B cell (primary cell): ENCODE data around the gene ABITRAM. TPM values are rescaled to one million over a fixed set of nuclear protein-coding genes. Genes with fewer than 3 reads are reported as not detected.

ENCODE experiments used
- ATAC-seq: fragments of 200-7000 bp; cut with Tn5 transposase; one replicate; pipeline ENCODE4 v1.10.0; 2021; ENCODE audit warnings: low read depth, mild to moderate bottlenecking, moderate number of reproducible peaks, moderate library complexity
- CTCF ChIA-PET: fragments of 350-600 bp; sonication (Branson Sonifier 250); formaldehyde crosslinking; loops from one replicate; lab custom pipeline; 2021; ENCODE audit warnings: antibody characterized with exemption, inconsistent platforms; lab: Charles Lee
- POLR2A ChIA-PET: fragments of 350-600 bp; sonication (Branson Sonifier 250); formaldehyde crosslinking; loops from one replicate; lab custom pipeline; 2021; ENCODE audit warnings: antibody characterized with exemption; lab: Charles Lee
- DNase-seq: peaks from one replicate; pipeline ENCODE4 v3.0.0; 2013
- H2AFZ ChIP-seq: 2 replicates; pipeline ENCODE4 v1.6.1; 2012; ENCODE audit warnings: mild to moderate bottlenecking, low read depth, low read length; ENCODE audit not compliant: insufficient read depth, poor library complexity, severe bottlenecking
- H3K27ac ChIP-seq, 2 donors: 1 replicate in 1 of 2; 2 replicates in 1 of 2; pipeline ENCODE4 v1.5.1; 2012 to 2013; ENCODE audit warnings: low read length in 2 of 2, mild to moderate bottlenecking in 2 of 2, moderate library complexity in 1 of 2
- H3K27me3 ChIP-seq, 4 experiments: fragments of 200-600 bp in 1 of 4; sonication (generic) in 1 of 4; replicated peaks in 1 of 4; 1 replicate in 2 of 4; 2 replicates in 2 of 4; pipeline versions ENCODE4 v1.6.1 to v1.7.0; 2013 to 2016; ENCODE audit warnings: low read length in 3 of 4, mild to moderate bottlenecking in 2 of 4, mixed read lengths in 1 of 4, moderate library complexity in 1 of 4; ENCODE audit not compliant: insufficient read depth in 4 of 4, control insufficient read depth in 3 of 4; ENCODE audit errors: control extremely low read depth in 1 of 4
- H3K36me3 ChIP-seq, 2 experiments: replicated peaks in 1 of 2; 1 replicate in 1 of 2; 2 replicates in 1 of 2; pipeline versions ENCODE4 v1.6.1 to v1.7.1; 2013; ENCODE audit warnings: low read length in 1 of 2; ENCODE audit not compliant: insufficient read depth in 2 of 2, control insufficient read depth in 1 of 2; ENCODE audit errors: control extremely low read depth in 1 of 2, extremely low read depth in 1 of 2
- H3K4me1 ChIP-seq, 2 donors: fragments of 200-600 bp in 1 of 2; sonication (generic) in 1 of 2; 1 replicate in 1 of 2; 2 replicates in 1 of 2; pipeline versions ENCODE4 v1.5.1 to v1.6.1; 2013 to 2017; ENCODE audit warnings: low read length in 2 of 2; ENCODE audit not compliant: control insufficient read depth in 2 of 2, insufficient read depth in 2 of 2
- H3K4me2 ChIP-seq: replicated peaks from 2 replicates; pipeline ENCODE3; 2012; ENCODE audit warnings: mild to moderate bottlenecking, low read depth, low read length; ENCODE audit not compliant: poor library complexity, severe bottlenecking
- H3K4me3 ChIP-seq, 5 experiments: fragments of 200-600 bp in 1 of 5; sonication (generic) in 1 of 5; 1 replicate in 3 of 5; 2 replicates in 2 of 5; pipeline versions ENCODE4 v1.5.1 to v1.7.0; 2011 to 2016; ENCODE audit warnings: low read length in 4 of 5, mild to moderate bottlenecking in 4 of 5, low read depth in 2 of 5, control low read depth in 1 of 5, moderate library complexity in 1 of 5; ENCODE audit not compliant: insufficient read depth in 1 of 5; ENCODE audit errors: control extremely low read depth in 1 of 5, extremely low read depth in 1 of 5
- H3K79me2 ChIP-seq: fragments of 200-600 bp; sonication (generic); one replicate; pipeline ENCODE4 v1.6.0; 2016; ENCODE audit warnings: low read length; ENCODE audit not compliant: control insufficient read depth, insufficient read depth
- H3K9ac ChIP-seq: fragments of 200-600 bp; sonication (generic); 2 replicates; pipeline ENCODE4 v1.6.1; 2017; ENCODE audit warnings: mild to moderate bottlenecking, low read length, moderate library complexity
- H3K9me3 ChIP-seq, 3 donors: one replicate each; pipeline versions ENCODE4 v1.6.1 to v1.7.1; 2013; ENCODE audit warnings: low read length in 2 of 3; ENCODE audit not compliant: control insufficient read depth in 2 of 3, insufficient read depth in 1 of 3; ENCODE audit errors: control extremely low read depth in 1 of 3
- H4K20me1 ChIP-seq: 2 replicates; pipeline ENCODE4 v1.6.0; 2012; ENCODE audit warnings: mild to moderate bottlenecking, low read length; ENCODE audit not compliant: insufficient read depth, control insufficient read depth, poor library complexity, severe bottlenecking
- H3K27ac Mint-ChIP-seq: one replicate; pipeline ENCODE4 v1.8.0; 2021; ENCODE audit warnings: mixed read lengths
- H3K27me3 Mint-ChIP-seq: one replicate; pipeline ENCODE4 v1.8.0; 2021; ENCODE audit warnings: mixed read lengths
- H3K4me1 Mint-ChIP-seq: one replicate; pipeline ENCODE4 v1.8.0; 2021; ENCODE audit warnings: mixed read lengths
- H3K4me3 Mint-ChIP-seq: one replicate; pipeline ENCODE4 v1.8.0; 2021; ENCODE audit warnings: mixed read lengths
- H3K9me3 Mint-ChIP-seq: one replicate; pipeline ENCODE4 v1.8.0; 2022; ENCODE audit warnings: mixed read lengths; ENCODE audit not compliant: insufficient read depth
- CTCF ChIP-seq: fragments of 200-600 bp; IDR thresholded peaks from one replicate; pipeline ENCODE4 v1.8.0; 2022; ENCODE audit warnings: antibody characterized with exemption, mild to moderate bottlenecking
- EZH2 ChIP-seq: IDR thresholded peaks from 2 replicates; pipeline ENCODE4 v1.6.1; 2012; ENCODE audit warnings: borderline replicate concordance, low read depth, mild to moderate bottlenecking, moderate library complexity, low read length; ENCODE audit not compliant: insufficient read depth, poor library complexity, severe bottlenecking
- WGBS: methylation state at CpG from one replicate; pipeline ENCODE4 v1.1.5; 2013; ENCODE audit warnings: missing lambda C conversion rate; ENCODE audit not compliant: insufficient coverage; 5-methylcytosine and 5-hydroxymethylcytosine counted together
- intact Hi-C: fragments of 100-400 bp; cut with micrococcal nuclease; formaldehyde crosslinking; loops from one replicate; pipeline ENCODE4 v1.10.0; 2022
- polyA plus RNA-seq: library from polyadenylated mRNA; depleted of rRNA; stranded (reverse); fragments of >200 nt; gene quantifications from 2 replicates; pipeline ENCODE4 v1.2.3, GENCODE V29; 2012
- total RNA-seq, 2 donors: library from RNA; stranded (reverse); fragments of 120-200 nt in 1 of 2; gene quantifications; 1 replicate in 1 of 2; 2 replicates in 1 of 2; pipeline versions ENCODE4 v1.2.3 to v1.2.4, GENCODE V29; 2013 to 2022

Gene ABITRAM
- total and polyA plus RNA-seq, 2 donors (not counting 1 experiment from before 2014, with no cell fraction given): 6.6 to 8.3 TPM

GRCh38 chr9:108933718-108934322 lies 380 bp upstream of the ABITRAM start, which contains the start of gene ELP1:
Gene ELP1, minus strand, starts transcription at chr9:108934124. Its CDS starts 2,978 bp downstream, at chr9:108931146.
- H3K4me3 ChIP-seq: peak within 1 kb of the TSS; percentile 83 to 97 (median 95)

More at GRCh38 chr9:108933718-108934322, 380 bp upstream of the ABITRAM start, which contains the start of gene ELP1:
- POLR2A ChIA-PET: no interaction called here
- Histone ChIP-seq H3K27ac (peak within 1 kb of the TSS; percentile 74 to 81), H3K79me2 (peaks cover 14% of the 10 kb centered on the region), H2AFZ (peak within 1 kb of the TSS; percentile 98), H4K20me1 (no peaks in the 10 kb centered on the region), H3K4me2 (peak within 1 kb of the TSS; percentile 90), H3K36me3 (peaks cover 0 to 5% of the 10 kb centered on the region in 2 experiments), H3K9ac (peak within 1 kb of the TSS; percentile 90), H3K9me3 (peaks cover 0 to 3% (median 0%) of the 10 kb centered on the region in 3 donors), H3K27me3 (no peaks in the 10 kb centered on the region), H3K4me1 (peaks cover 16 to 18% of the 10 kb centered on the region in 2 donors)
- peak; percentile 94 for DNase-seq
- CTCF ChIA-PET: interaction anchor here (1.2 kb wide), 1 partner anchor 20 kb away, joined by 4 read pairs; no protein-coding TSS in a partner anchor
- intact Hi-C loops: loop anchor here (1.0 to 5.0 kb wide), 5 partner anchors 79 to 1652 kb away; partner anchors contain the start of genes CTNNAL1, KLF4 and RAD23B
- no peak for TF ChIP-seq EZH2
- TF ChIP-seq CTCF: peak; percentile 26
- Mint-ChIP-seq H3K4me3 (peak within 1 kb of the TSS; percentile 97), H3K27ac (peak within 1 kb of the TSS; percentile 95), H3K27me3 (no peaks in the 10 kb centered on the region), H3K4me1 (peaks cover 17% of the 10 kb centered on the region), H3K9me3 (no peaks in the 10 kb centered on the region)
- peak; percentile 81 for ATAC-seq
- under 1% methylated on average over 45 of the region's 48 CpGs for WGBS
